SKM-1 (cell line): ENCODE measurements around the gene EIF4G3.
"Not testable (repeated sequence)": the region's sequence is repeated elsewhere in the genome, so short reads cannot be mapped to it uniquely, and the experiment has no call there.

ENCODE experiments used
- DNase-seq: peaks from one replicate; lab custom pipeline; 2025; ENCODE audit not compliant: unreplicated experiment; lab: John Stamatoyannopoulos, UW

Gene EIF4G3

GRCh38 chr1:21034725-21035628 lies 141.7 kb downstream of the EIF4G3 start:
- no peak for DNase-seq

- no peak for DNase-seq
Observed at GRCh38 chr1:21032741-21033140, 144.0 kb downstream of the EIF4G3 start.

GRCh38 chr1:21030181-21030580 lies 146.5 kb downstream of the EIF4G3 start:
- DNase-seq: no peak

GRCh38 chr1:21028520-21029145 lies 148.1 kb downstream of the EIF4G3 start:
- DNase-seq: no peak

- no peak for DNase-seq
Observed at GRCh38 chr1:21027805-21028204, 148.9 kb downstream of the EIF4G3 start.

GRCh38 chr1:21024918-21025317 lies 151.8 kb downstream of the EIF4G3 start:
- DNase-seq: no peak

- not testable (repeated sequence) for DNase-seq
Observed at GRCh38 chr1:21024136-21024896, 152.4 kb downstream of the EIF4G3 start.

- DNase-seq: peak; percentile 51
Observed at GRCh38 chr1:21022279-21023040, 154.2 kb downstream of the EIF4G3 start.

GRCh38 chr1:21021311-21021710 lies 155.4 kb downstream of the EIF4G3 start:
- no peak for DNase-seq

GRCh38 chr1:21020151-21020550 lies 156.5 kb downstream of the EIF4G3 start:
- DNase-seq: no peak

- no peak for DNase-seq
Observed at GRCh38 chr1:21018673-21019072, 158.0 kb downstream of the EIF4G3 start.

GRCh38 chr1:21013510-21013909 lies 163.2 kb downstream of the EIF4G3 start:
- no peak for DNase-seq

- no peak for DNase-seq
Observed at GRCh38 chr1:21012937-21013336, 163.8 kb downstream of the EIF4G3 start.

GRCh38 chr1:21007876-21008275 lies 168.8 kb downstream of the EIF4G3 start:
- no peak for DNase-seq

GRCh38 chr1:21005466-21006239 lies 171.0 kb downstream of the EIF4G3 start:
- no peak for DNase-seq

GRCh38 chr1:21003281-21004045 lies 173.2 kb downstream of the EIF4G3 start:
- no peak for DNase-seq

- no peak for DNase-seq
Observed at GRCh38 chr1:21001042-21001441, 175.7 kb downstream of the EIF4G3 start.

- DNase-seq: no peak
Observed at GRCh38 chr1:21000245-21000594, 176.5 kb downstream of the EIF4G3 start.

- no peak for DNase-seq
Observed at GRCh38 chr1:20999525-21000244, 177.0 kb downstream of the EIF4G3 start.
